ENCODE data around the gene IFNG-AS1. TPM values are rescaled to one million over a fixed set of nuclear protein-coding genes. Genes with fewer than 3 reads are reported as not detected.

Gene IFNG-AS1
- polyA plus RNA-seq, 1 experiment = not detected

DNA sequence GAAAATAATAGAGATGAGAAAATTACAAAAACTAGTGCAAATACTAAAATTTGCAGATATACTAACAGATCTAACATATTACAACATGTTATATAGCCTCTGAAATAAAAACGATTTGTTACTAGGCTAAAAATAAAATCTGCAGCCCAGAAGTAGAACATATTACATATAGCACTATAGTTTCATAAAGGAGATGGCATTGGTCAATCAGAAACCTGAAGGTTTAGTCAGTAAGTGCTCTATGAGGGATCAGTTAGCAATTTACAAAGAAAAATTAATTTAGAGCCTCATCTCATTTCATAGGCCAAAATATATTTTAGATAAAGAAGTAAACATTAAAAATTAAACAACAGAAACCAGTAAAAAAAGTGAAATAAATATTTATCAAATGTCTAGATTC, 41.0 kb downstream of the IFNG-AS1 start:
- ChIA-PET POLR2A (no interaction called here), CTCF (interaction anchor here (2.4 kb wide), 1 partner anchor 10 kb away, joined by 17 read pairs; no protein-coding TSS in a partner anchor)
- H3K27me3 ChIP-seq (ENCODE audit: control insufficient read depth, insufficient read depth, low read length) = no peaks in the 10 kb centered on the region
- no peak for DNase-seq (ENCODE audit: low read depth, low spot score)
- H3K4me3 ChIP-seq (ENCODE audit: low read depth, low read length) = no peak overlapping the region
- TF ChIP-seq CTCF (IDR thresholded peaks at IDR 0.05; ENCODE audit: low read depth, low read length) = no peak
- no peak overlapping the region for H3K27ac ChIP-seq (ENCODE audit: low read depth, low read length)
- H3K9me3 ChIP-seq (ENCODE audit: control insufficient read depth, insufficient read depth, low read length) = no peaks in the 10 kb centered on the region

- TF ChIP-seq CTCF (IDR thresholded peaks at IDR 0.05; ENCODE audit: low read depth, low read length) = no peak
- CTCF ChIA-PET = interaction anchor here (2.4 kb wide), 1 partner anchor 9 kb away, joined by 17 read pairs; no protein-coding TSS in a partner anchor
These were observed 41.9 kb downstream of the IFNG-AS1 start for GRCh38 chr12:68031174-68031573.

GRCh38 chr12:68031881-68032739, 42.9 kb downstream of the IFNG-AS1 start:
- Histone ChIP-seq H3K4me3 (ENCODE audit: low read depth, low read length) (no peak overlapping the region), H3K27ac (ENCODE audit: low read depth, low read length) (no peak overlapping the region), H3K9me3 (ENCODE audit: control insufficient read depth, insufficient read depth, low read length) (no peaks in the 10 kb centered on the region), H3K27me3 (ENCODE audit: control insufficient read depth, insufficient read depth, low read length) (peaks cover 2% of the 10 kb centered on the region)
- POLR2A ChIA-PET = no interaction called here
- no peak for TF ChIP-seq CTCF (IDR thresholded peaks at IDR 0.05; ENCODE audit: low read depth, low read length)
- CTCF ChIA-PET = interaction anchor here (2.4 kb wide), 1 partner anchor 8 kb away, joined by 17 read pairs; no protein-coding TSS in a partner anchor
- DNase-seq (ENCODE audit: low read depth, low spot score) = no peak

More at GRCh38 chr12:68031174-68031573, 41.9 kb downstream of the IFNG-AS1 start:
- no peaks in the 10 kb centered on the region for H3K9me3 ChIP-seq (ENCODE audit: control insufficient read depth, insufficient read depth, low read length)
- POLR2A ChIA-PET = no interaction called here
- no peak overlapping the region for H3K4me3 ChIP-seq (ENCODE audit: low read depth, low read length)
- H3K27ac ChIP-seq (ENCODE audit: low read depth, low read length) = no peak overlapping the region
- DNase-seq (ENCODE audit: low read depth, low spot score) = no peak
- H3K27me3 ChIP-seq (ENCODE audit: control insufficient read depth, insufficient read depth, low read length) = no peaks in the 10 kb centered on the region

DNA sequence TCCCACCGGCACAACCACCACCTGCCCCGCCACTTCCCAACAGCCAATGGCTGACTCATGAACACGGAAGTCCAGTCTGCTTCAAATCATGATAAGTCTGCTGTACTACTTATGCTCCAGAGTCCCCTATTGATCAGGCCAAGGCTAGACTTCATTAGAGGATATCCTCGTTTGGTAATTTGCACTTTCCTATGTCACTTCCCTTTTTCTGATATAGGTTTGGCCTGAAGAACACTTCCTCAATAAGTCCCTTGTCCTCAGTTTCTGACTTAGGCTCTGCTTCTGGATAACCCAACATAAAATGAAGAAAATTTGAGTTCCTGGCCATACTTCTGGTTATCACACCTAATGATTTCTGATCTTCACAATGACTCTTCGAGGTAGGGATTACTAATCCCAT, 45.3 kb downstream of the IFNG-AS1 start:
- Histone ChIP-seq H3K9me3 (ENCODE audit: control insufficient read depth, insufficient read depth, low read length) (no peaks in the 10 kb centered on the region), H3K27ac (ENCODE audit: low read depth, low read length) (no peak overlapping the region), H3K27me3 (ENCODE audit: control insufficient read depth, insufficient read depth, low read length) (peaks cover 2% of the 10 kb centered on the region), H3K4me3 (ENCODE audit: low read depth, low read length) (no peak overlapping the region)
- POLR2A ChIA-PET = no interaction called here
- no peak for DNase-seq (ENCODE audit: low read depth, low spot score)
- no peak for TF ChIP-seq CTCF (IDR thresholded peaks at IDR 0.05; ENCODE audit: low read depth, low read length)
- CTCF ChIA-PET = no interaction called here

DNA sequence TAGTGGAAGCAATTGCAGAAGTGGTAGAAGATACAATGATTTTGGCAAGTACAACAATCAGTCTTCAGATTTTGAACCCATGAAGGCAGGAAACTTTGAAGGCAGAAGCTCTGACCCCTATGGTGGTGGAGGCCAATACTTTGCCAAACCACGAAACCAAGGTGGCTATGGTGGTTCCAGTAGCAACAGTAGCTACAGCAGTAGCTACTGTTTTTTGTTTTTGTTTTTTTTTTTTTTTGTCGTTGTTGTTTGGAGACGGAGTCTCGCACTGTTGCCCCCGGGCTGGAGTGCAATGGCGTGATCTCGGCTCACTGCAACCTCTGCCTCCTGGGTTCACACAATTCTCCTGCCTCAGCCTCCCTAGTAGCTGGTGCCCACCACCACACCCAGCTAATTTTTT, 47.4 kb downstream of the IFNG-AS1 start:
- no peak overlapping the region for H3K27ac ChIP-seq (ENCODE audit: low read depth, low read length)
- no peak for TF ChIP-seq CTCF (IDR thresholded peaks at IDR 0.05; ENCODE audit: low read depth, low read length)
- no peak overlapping the region for H3K4me3 ChIP-seq (ENCODE audit: low read depth, low read length)
- DNase-seq (ENCODE audit: low read depth, low spot score) = no peak
- ChIA-PET CTCF (interaction anchor here (0.6 to 1.8 kb wide), 4 partner anchors 12 to 680 kb away, joined by 3 to 13 read pairs (median 6); no protein-coding TSS in a partner anchor), POLR2A (no interaction called here)
- peaks cover 2% of the 10 kb centered on the region for H3K27me3 ChIP-seq (ENCODE audit: control insufficient read depth, insufficient read depth, low read length)
- H3K9me3 ChIP-seq (ENCODE audit: control insufficient read depth, insufficient read depth, low read length) = no peaks in the 10 kb centered on the region

All from AG04450 (cell line).